ENCODE measurements around the gene PTPN6.

DNA sequence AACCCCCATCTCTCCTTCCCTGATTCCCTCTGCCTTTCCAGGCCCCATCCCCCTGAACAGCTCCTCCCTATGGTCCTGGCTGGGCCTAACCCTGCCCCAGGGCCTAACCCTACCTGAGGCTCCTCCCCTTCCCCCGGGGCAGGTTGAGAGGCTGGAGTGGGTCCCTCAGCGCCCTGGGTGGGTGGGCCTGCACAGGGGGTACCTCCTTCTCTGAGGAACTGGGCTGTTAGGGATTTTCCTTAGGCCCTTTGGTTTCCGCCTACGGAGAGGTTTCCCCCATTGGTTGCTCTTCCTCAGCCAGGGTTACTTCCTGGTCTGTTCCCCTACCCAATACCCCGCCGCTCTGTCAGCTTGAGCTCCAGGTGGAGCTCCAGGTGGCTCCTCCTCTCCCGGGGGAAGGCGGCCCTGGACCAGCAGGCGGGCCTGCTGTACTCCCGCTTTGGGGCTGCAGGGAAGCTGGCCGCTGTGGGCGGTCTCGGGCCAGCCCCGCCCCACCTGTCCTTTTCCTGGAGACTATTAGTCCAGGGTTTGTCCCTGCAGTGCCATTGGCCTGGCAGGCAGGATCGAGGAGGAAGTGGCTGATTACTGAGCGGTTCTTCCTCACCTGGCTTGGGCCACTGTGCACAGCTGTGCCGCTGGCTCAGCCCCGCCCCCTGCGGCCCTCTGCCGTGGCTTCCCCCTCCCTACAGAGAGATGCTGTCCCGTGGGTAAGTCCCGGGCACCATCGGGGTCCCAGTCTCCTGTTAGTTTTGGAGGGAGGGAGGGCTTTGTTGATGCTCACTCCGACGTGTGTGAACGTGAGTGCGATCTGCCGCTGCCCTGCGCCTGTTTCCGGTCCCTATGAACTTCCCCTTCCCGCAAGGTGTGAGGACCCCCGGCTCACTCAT is 4.9 kb upstream of the PTPN6 start:
- TF ChIP-seq, protein P1, sequence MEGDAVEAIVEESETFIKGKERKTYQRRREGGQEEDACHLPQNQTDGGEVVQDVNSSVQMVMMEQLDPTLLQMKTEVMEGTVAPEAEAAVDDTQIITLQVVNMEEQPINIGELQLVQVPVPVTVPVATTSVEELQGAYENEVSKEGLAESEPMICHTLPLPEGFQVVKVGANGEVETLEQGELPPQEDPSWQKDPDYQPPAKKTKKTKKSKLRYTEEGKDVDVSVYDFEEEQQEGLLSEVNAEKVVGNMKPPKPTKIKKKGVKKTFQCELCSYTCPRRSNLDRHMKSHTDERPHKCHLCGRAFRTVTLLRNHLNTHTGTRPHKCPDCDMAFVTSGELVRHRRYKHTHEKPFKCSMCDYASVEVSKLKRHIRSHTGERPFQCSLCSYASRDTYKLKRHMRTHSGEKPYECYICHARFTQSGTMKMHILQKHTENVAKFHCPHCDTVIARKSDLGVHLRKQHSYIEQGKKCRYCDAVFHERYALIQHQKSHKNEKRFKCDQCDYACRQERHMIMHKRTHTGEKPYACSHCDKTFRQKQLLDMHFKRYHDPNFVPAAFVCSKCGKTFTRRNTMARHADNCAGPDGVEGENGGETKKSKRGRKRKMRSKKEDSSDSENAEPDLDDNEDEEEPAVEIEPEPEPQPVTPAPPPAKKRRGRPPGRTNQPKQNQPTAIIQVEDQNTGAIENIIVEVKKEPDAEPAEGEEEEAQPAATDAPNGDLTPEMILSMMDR (conservative IDR thresholded peaks at IDR 0.05; ENCODE audit: low read length) = no peak
- no peak for TF ChIP-seq EZH2phosphoT487 (IDR thresholded peaks at IDR 0.05; ENCODE audit: borderline replicate concordance)

All from Loucy (cell line).